Peyer's patch (tissue), 4 donors: ENCODE results near the gene B3GLCT.

Experiments
- CTCF ChIP-seq, 6 experiments: fragments of 450-650 bp in 4 of 6; fragments of 200-600 bp in 2 of 6; sonication (generic) in 1 of 6; IDR thresholded peaks; one replicate each; pipeline ENCODE4 v1.5.1; 2017 to 2019; ENCODE audit warnings: antibody characterized with exemption in 6 of 6, mild to moderate bottlenecking in 3 of 6, moderate library complexity in 1 of 6
- POLR2A ChIP-seq, 2 donors: fragments of 450-650 bp; IDR thresholded peaks; one replicate each; pipeline ENCODE4 v1.5.1; 2017; ENCODE audit warnings: antibody characterized with exemption in 2 of 2, mild to moderate bottlenecking in 2 of 2, moderate library complexity in 2 of 2

- no peak for TF ChIP-seq POLR2A (IDR thresholded peaks at IDR 0.05)
- no peak for TF ChIP-seq CTCF (IDR thresholded peaks at IDR 0.05)
Observed at GRCh38 chr13:31219909-31220598, 20.3 kb downstream of the B3GLCT start.
